PC-3 (cell line): ENCODE measurements around the gene PPIC. TPM values are rescaled to one million over a fixed set of nuclear protein-coding genes. Genes with fewer than 3 reads are reported as not detected.

Experiments
- ATAC-seq: fragments of 200-7000 bp; cut with Tn5 transposase; 2 replicates; pipeline ENCODE4 v1.9.1; 2020; ENCODE audit warnings: mild to moderate bottlenecking, moderate library complexity
- BruUV-seq: library from RNA; stranded (reverse); fragments of 400-500 nt; replicated peaks from 2 replicates; lab custom pipeline; 2021; lab: Mats Ljungman, UMichigan
- CTCF ChIA-PET: fragments of 300-600 bp; sonication (Branson Sonifier 250); formaldehyde crosslinking; loops from one replicate; lab custom pipeline; 2022; ENCODE audit warnings: antibody characterized with exemption; lab: Charles Lee
- POLR2A ChIA-PET: fragments of 300-600 bp; sonication (Branson Sonifier 250); formaldehyde crosslinking; loops from one replicate; lab custom pipeline; 2022; ENCODE audit warnings: antibody characterized with exemption; ENCODE audit not compliant: unreplicated experiment; lab: Charles Lee
- DNase-seq: peaks from one replicate; pipeline ENCODE4 v3.0.0-alpha.2; 2015
- H2AFZ ChIP-seq: fragments of 300-600 bp; sonication (generic); 2 replicates; pipeline ENCODE4 v1.6.0; 2016; ENCODE audit warnings: antibody characterized with exemption, low read length
- H3F3A ChIP-seq: fragments of 300-600 bp; sonication (generic); one replicate; pipeline ENCODE4 v1.6.0; 2017; ENCODE audit warnings: antibody characterized with exemption, low read length, control low read depth, mild to moderate bottlenecking; ENCODE audit not compliant: unreplicated experiment
- H3K27ac ChIP-seq: fragments of 300-600 bp; sonication (generic); 2 replicates; pipeline ENCODE4 v1.5.1; 2016; ENCODE audit warnings: mild to moderate bottlenecking, low read length
- H3K27me3 ChIP-seq: fragments of 300-600 bp; sonication (generic); 2 replicates; pipeline ENCODE4 v1.6.1; 2016; ENCODE audit warnings: low read length, mixed read lengths
- H3K36me3 ChIP-seq: fragments of 300-600 bp; sonication (generic); 2 replicates; pipeline ENCODE4 v1.6.1; 2016; ENCODE audit warnings: low read depth, mixed run types, low read length, mixed read lengths
- H3K4me1 ChIP-seq: fragments of 300-600 bp; sonication (generic); 2 replicates; pipeline ENCODE4 v1.5.1; 2016; ENCODE audit warnings: low read length; ENCODE audit not compliant: insufficient read depth
- H3K4me2 ChIP-seq: fragments of 300-600 bp; sonication (generic); 2 replicates; pipeline ENCODE4 v1.6.0; 2016; ENCODE audit warnings: low read length
- H3K4me3 ChIP-seq: fragments of 300-600 bp; sonication (generic); 2 replicates; pipeline ENCODE4 v1.5.1; 2016; ENCODE audit warnings: mild to moderate bottlenecking, low read length, mixed read lengths
- H3K79me2 ChIP-seq: fragments of 300-600 bp; sonication (generic); 2 replicates; pipeline ENCODE4 v1.6.1; 2017; ENCODE audit warnings: low read length, mixed read lengths
- H3K9ac ChIP-seq: fragments of 300-600 bp; sonication (generic); 2 replicates; pipeline ENCODE4 v1.6.0; 2016; ENCODE audit warnings: mild to moderate bottlenecking, low read length
- H3K9me2 ChIP-seq: fragments of 300-600 bp; sonication (generic); replicated peaks from 2 replicates; pipeline ENCODE4 v1.6.1; 2016; ENCODE audit warnings: mixed run types, low read length, mixed read lengths
- H3K9me3 ChIP-seq: fragments of 300-600 bp; sonication (generic); 2 replicates; pipeline ENCODE4 v1.6.1; 2016; ENCODE audit warnings: low read length, mixed read lengths
- H4K20me1 ChIP-seq: fragments of 300-600 bp; sonication (generic); 2 replicates; pipeline ENCODE4 v1.6.1; 2016; ENCODE audit warnings: low read length, mixed read lengths
- CTCF ChIP-seq: fragments of 300-600 bp; sonication (generic); conservative IDR thresholded peaks from 2 replicates; pipeline ENCODE4 v1.5.1; 2017; ENCODE audit warnings: antibody characterized with exemption, low read depth, mild to moderate bottlenecking, low read length
- EZH2 ChIP-seq: fragments of 300-600 bp; sonication (generic); IDR thresholded peaks from one replicate; pipeline ENCODE4 v1.6.1; 2017; ENCODE audit warnings: antibody characterized with exemption, mild to moderate bottlenecking, low read length; ENCODE audit not compliant: unreplicated experiment
- EZH2phosphoT487 ChIP-seq: fragments of 300-600 bp; sonication (generic); IDR thresholded peaks from 2 replicates; pipeline ENCODE4 v1.6.1; 2018; ENCODE audit warnings: mild to moderate bottlenecking, antibody characterized with exemption, low read length, borderline replicate concordance
- intact Hi-C: fragments of 100-400 bp; cut with micrococcal nuclease; formaldehyde crosslinking; loops from 2 replicates; pipeline ENCODE4 v1.9.0; 2023
- total RNA-seq: library from RNA; depleted of rRNA; stranded (reverse); fragments of >200 nt; gene quantifications from 2 replicates; pipeline ENCODE4 v1.2.3, GENCODE V29; 2014

PPIC gene
- total RNA-seq, 1 experiment from 2014 or later, result 14.6 TPM

- intact Hi-C loops, result no loop called here
- POLR2A ChIA-PET, result no interaction called here
- H3K27ac ChIP-seq, result no peak overlapping the region
- H3K9me2 ChIP-seq, result no peaks in the 10 kb centered on the region
- no peak overlapping the region for H2AFZ ChIP-seq
- H3K9me3 ChIP-seq, result no peaks in the 10 kb centered on the region
- TF ChIP-seq CTCF (no peak), EZH2 (no peak)
- H3K27me3 ChIP-seq, result no peaks in the 10 kb centered on the region
- H3K36me3 ChIP-seq, result no peaks in the 10 kb centered on the region
- H3K4me1 ChIP-seq, result no peaks in the 10 kb centered on the region
- H3F3A ChIP-seq, result no peaks in the 10 kb centered on the region
- no TSS peak for BruUV-seq
- H3K9ac ChIP-seq, result no peak overlapping the region
- H3K4me2 ChIP-seq, result no peak overlapping the region
- H4K20me1 ChIP-seq, result no peaks in the 10 kb centered on the region
- DNase-seq (no peak), ATAC-seq (no peak)
- CTCF ChIA-PET, result no interaction called here
- H3K79me2 ChIP-seq, result no peaks in the 10 kb centered on the region
- no peak overlapping the region for H3K4me3 ChIP-seq
Measured at GRCh38 chr5:123046222-123046621, 9.7 kb upstream of the PPIC start.

GRCh38 chr5:123044926-123045617 lies 8.5 kb upstream of the PPIC start:
- no peaks in the 10 kb centered on the region for H3K9me3 ChIP-seq
- H3K4me3 ChIP-seq, result no peak overlapping the region
- H3F3A ChIP-seq, result no peaks in the 10 kb centered on the region
- ChIA-PET POLR2A (no interaction called here), CTCF (no interaction called here)
- ATAC-seq (no peak), DNase-seq (no peak)
- H3K9ac ChIP-seq, result no peak overlapping the region
- BruUV-seq, result no TSS peak
- intact Hi-C loops, result no loop called here
- no peak overlapping the region for H2AFZ ChIP-seq
- H4K20me1 ChIP-seq, result no peaks in the 10 kb centered on the region
- H3K4me1 ChIP-seq, result no peaks in the 10 kb centered on the region
- H3K36me3 ChIP-seq, result no peaks in the 10 kb centered on the region
- no peaks in the 10 kb centered on the region for H3K79me2 ChIP-seq
- H3K9me2 ChIP-seq, result no peaks in the 10 kb centered on the region
- TF ChIP-seq EZH2, result no peak
- TF ChIP-seq CTCF, result no peak
- no peak for TF ChIP-seq EZH2phosphoT487
- no peaks in the 10 kb centered on the region for H3K27me3 ChIP-seq
- H3K27ac ChIP-seq, result no peak overlapping the region
- H3K4me2 ChIP-seq, result no peak overlapping the region

- Histone ChIP-seq H3K9me3 (no peaks in the 10 kb centered on the region), H3K9ac (no peak overlapping the region), H4K20me1 (no peaks in the 10 kb centered on the region), H3K4me2 (no peak overlapping the region), H2AFZ (no peak overlapping the region), H3K79me2 (no peaks in the 10 kb centered on the region), H3K36me3 (no peaks in the 10 kb centered on the region), H3K9me2 (no peaks in the 10 kb centered on the region), H3K27ac (no peak overlapping the region), H3K27me3 (no peaks in the 10 kb centered on the region), H3F3A (no peaks in the 10 kb centered on the region), H3K4me1 (0 out of 2 replicates have a peak, but pooled peaks cover 8% of the 10 kb centered on the region), H3K4me3 (no peak overlapping the region)
- DNase-seq (no peak), ATAC-seq (no peak)
- CTCF ChIA-PET, result no interaction called here
- no TSS peak for BruUV-seq
- intact Hi-C loops, result loop anchor here (10.0 kb wide), 2 partner anchors 195 to 315 kb away; partner anchors contain the start of gene SNX24
- no peak for TF ChIP-seq EZH2
- TF ChIP-seq CTCF, result no peak
- no peak for TF ChIP-seq EZH2phosphoT487
- POLR2A ChIA-PET, result no interaction called here
Measured at GRCh38 chr5:123039673-123040072, 3.1 kb upstream of the PPIC start.
